ENCODE measurements around the gene PTPRF. TPM values are rescaled to one million over a fixed set of nuclear protein-coding genes. Genes with fewer than 3 reads are reported as not detected.

PTPRF gene
- total and polyA plus RNA-seq, 2 experiments from 2014 or later = 96.0 to 115 TPM

GRCh38 chr1:43622901-43623780 is 92.5 kb downstream of the PTPRF start:
- 96% methylated on average over 13 of the region's 13 CpGs for WGBS (ENCODE audit: low lambda C conversion rate, missing lambda C conversion rate)
- no peak overlapping the region for H3K27ac ChIP-seq
- H3K9me2 ChIP-seq (replicated peaks; ENCODE audit: insufficient read depth) = no peaks in the 10 kb centered on the region
- no peaks in the 10 kb centered on the region for H3K36me3 ChIP-seq (replicated peaks; ENCODE audit: insufficient read depth, low read depth)
- H2AFZ ChIP-seq = no peak overlapping the region
- TF ChIP-seq CTCF (IDR thresholded peaks at IDR 0.05; ENCODE audit: poor library complexity) (no peak), EZH2 (IDR thresholded peaks at IDR 0.05; ENCODE audit: borderline replicate concordance) (no peak), EZH2phosphoT487 (IDR thresholded peaks at IDR 0.05; ENCODE audit: low read depth, severe bottlenecking, unreplicated experiment) (no peak)
- no peaks in the 10 kb centered on the region for H3K27me3 ChIP-seq
- no peaks in the 10 kb centered on the region for H3K79me2 ChIP-seq
- H3K9me3 ChIP-seq (ENCODE audit: low read depth) = no peaks in the 10 kb centered on the region
- H4K20me1 ChIP-seq (ENCODE audit: insufficient read depth, poor library complexity, severe bottlenecking) = no peaks in the 10 kb centered on the region
- no peaks in the 10 kb centered on the region for H3K4me1 ChIP-seq (ENCODE audit: insufficient read depth)
- H3K4me2 ChIP-seq = no peak overlapping the region
- no peak for DNase-seq (ENCODE audit: low spot score)
- H3K4me3 ChIP-seq = no peak overlapping the region

GRCh38 chr1:43625063-43625780 is 94.5 kb downstream of the PTPRF start:
- Histone ChIP-seq H2AFZ (no peak overlapping the region), H4K20me1 (ENCODE audit: insufficient read depth, poor library complexity, severe bottlenecking) (no peaks in the 10 kb centered on the region), H3K9me2 (replicated peaks; ENCODE audit: insufficient read depth) (no peaks in the 10 kb centered on the region), H3K4me3 (no peak overlapping the region), H3K27ac (no peak overlapping the region), H3K4me1 (ENCODE audit: insufficient read depth) (no peaks in the 10 kb centered on the region), H3K9me3 (ENCODE audit: low read depth) (no peaks in the 10 kb centered on the region), H3K79me2 (no peaks in the 10 kb centered on the region), H3K4me2 (no peak overlapping the region), H3K36me3 (replicated peaks; ENCODE audit: insufficient read depth, low read depth) (no peaks in the 10 kb centered on the region), H3K27me3 (no peaks in the 10 kb centered on the region)
- WGBS (ENCODE audit: low lambda C conversion rate, missing lambda C conversion rate) = 94% methylated on average over 16 of the region's 16 CpGs
- TF ChIP-seq CTCF (IDR thresholded peaks at IDR 0.05; ENCODE audit: poor library complexity) (no peak), EZH2 (IDR thresholded peaks at IDR 0.05; ENCODE audit: borderline replicate concordance) (no peak), EZH2phosphoT487 (IDR thresholded peaks at IDR 0.05; ENCODE audit: low read depth, severe bottlenecking, unreplicated experiment) (no peak)
- no peak for DNase-seq (ENCODE audit: low spot score)

GRCh38 chr1:43632135-43632670 is 101.5 kb downstream of the PTPRF start:
- Histone ChIP-seq H3K27ac (no peak overlapping the region), H3K36me3 (replicated peaks; ENCODE audit: insufficient read depth, low read depth) (no peaks in the 10 kb centered on the region), H3K4me2 (no peak overlapping the region), H3K4me1 (ENCODE audit: insufficient read depth) (no peaks in the 10 kb centered on the region), H3K4me3 (no peak overlapping the region), H3K79me2 (no peaks in the 10 kb centered on the region), H3K9me2 (replicated peaks; ENCODE audit: insufficient read depth) (no peaks in the 10 kb centered on the region), H3K27me3 (no peaks in the 10 kb centered on the region), H4K20me1 (ENCODE audit: insufficient read depth, poor library complexity, severe bottlenecking) (no peaks in the 10 kb centered on the region), H3K9me3 (ENCODE audit: low read depth) (no peaks in the 10 kb centered on the region), H2AFZ (no peak overlapping the region)
- no peak for TF ChIP-seq EZH2phosphoT487 (IDR thresholded peaks at IDR 0.05; ENCODE audit: low read depth, severe bottlenecking, unreplicated experiment)
- no peak for TF ChIP-seq EZH2 (IDR thresholded peaks at IDR 0.05; ENCODE audit: borderline replicate concordance)
- no peak for TF ChIP-seq CTCF (IDR thresholded peaks at IDR 0.05; ENCODE audit: poor library complexity)
- no peak for DNase-seq (ENCODE audit: low spot score)
- 45% methylated on average over 4 of the region's 4 CpGs for WGBS (ENCODE audit: low lambda C conversion rate, missing lambda C conversion rate)

All from hepatocyte (in vitro differentiated cells).